HG03095 (cell line): ENCODE measurements around the gene FBXO7.

Source experiments
- ATAC-seq: cut with Tn5 transposase; IDR thresholded peaks from one replicate; pipeline ENCODE4 v1.9.1; 2021; ENCODE audit warnings: moderate library complexity; ENCODE audit not compliant: unreplicated experiment

Gene FBXO7

DNA sequence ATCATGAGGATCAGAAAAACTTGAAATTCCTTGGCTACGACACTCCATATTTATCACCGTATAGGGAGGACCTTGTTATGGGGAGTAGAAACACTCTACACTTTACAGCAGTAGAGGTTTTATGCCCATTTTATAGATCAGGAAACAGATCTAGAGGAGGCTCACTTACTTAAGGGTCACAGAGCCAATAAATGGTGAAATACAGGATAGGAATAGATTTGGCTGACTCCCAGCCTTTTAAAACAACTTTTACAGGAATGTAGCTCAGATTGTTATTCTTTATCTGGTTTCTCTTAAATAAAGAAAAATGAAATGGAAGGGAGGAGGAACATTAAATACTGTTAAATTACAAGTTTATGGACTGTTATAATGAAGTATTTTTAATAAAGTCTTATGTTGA is 14.8 kb downstream of the FBXO7 start:
- no peak for ATAC-seq

DNA sequence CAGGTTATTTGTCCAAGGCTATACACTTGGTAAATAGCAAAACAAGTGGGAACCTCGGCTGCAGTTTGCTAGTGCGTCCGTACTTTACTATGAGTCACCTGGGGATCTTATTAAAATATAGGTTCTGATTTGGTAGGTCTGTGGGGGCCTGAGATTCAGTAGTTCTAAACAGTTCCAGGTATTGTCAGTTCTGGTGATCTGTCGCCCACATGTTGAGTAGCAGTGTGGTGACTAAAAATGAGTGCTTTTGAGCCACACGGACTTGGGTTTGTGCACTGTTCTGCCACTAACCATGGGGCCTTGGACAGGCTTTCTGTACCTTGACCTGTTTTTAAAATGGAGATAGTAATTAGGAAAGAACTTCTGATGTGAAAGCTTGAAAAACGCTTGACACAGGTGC is 15.7 kb downstream of the FBXO7 start:
- ATAC-seq: no peak

DNA sequence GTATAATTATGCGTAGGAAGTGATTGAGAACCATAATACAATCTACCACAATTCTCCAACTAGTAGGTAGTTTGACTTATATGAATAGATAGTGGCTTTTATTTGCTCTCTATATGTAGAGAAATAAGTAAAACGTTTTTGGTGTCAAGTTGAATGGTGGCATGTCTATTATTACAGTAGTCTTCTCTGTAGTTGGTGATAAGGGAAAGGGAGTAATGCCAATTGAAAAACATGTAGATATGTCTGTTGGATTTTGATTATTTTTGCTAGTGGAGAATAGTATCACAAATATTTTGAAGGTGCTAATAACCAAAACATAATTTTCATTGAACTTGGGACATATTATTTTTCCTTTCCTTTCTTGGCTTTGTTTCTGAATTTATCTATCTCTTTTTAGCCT is 17.5 kb downstream of the FBXO7 start:
- no peak for ATAC-seq

DNA sequence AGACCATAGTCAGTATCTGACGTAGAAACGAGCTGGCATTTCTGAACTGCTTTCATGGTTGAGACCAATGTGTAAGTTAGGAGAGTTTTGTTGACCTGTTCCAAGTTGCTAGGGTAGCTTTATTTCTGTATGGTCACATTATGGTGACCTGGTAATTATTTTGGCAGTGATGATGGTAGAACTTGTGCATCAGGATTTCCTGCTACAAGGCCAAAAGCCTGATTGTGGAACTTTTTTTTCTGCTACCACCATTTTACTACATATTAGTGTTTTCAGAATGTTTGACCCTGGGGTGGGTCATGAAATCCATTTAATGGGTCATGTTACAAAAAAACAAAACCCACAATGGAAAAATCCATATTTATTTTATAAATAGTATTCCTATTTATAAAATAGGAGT is 18.9 kb downstream of the FBXO7 start:
- ATAC-seq: no peak

DNA sequence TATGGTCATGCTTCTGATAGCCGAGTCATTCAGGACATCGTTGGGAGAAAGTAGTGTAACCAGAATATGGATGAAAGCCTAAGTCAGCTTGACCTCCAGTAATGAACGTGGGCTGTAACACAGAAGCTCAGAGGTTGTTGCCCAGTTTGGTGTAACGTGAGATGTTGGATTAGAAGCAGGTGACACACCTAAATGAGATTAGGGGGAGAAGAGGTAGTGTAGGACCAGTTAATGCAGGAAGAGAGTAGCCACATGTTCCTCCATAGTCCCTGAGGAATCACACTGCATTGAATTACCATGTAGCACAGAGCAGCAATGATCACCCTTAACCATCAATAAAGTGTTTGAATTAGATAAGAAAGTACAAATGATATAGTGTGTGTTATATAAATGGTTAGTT is 20.4 kb downstream of the FBXO7 start:
- ATAC-seq: no peak

DNA sequence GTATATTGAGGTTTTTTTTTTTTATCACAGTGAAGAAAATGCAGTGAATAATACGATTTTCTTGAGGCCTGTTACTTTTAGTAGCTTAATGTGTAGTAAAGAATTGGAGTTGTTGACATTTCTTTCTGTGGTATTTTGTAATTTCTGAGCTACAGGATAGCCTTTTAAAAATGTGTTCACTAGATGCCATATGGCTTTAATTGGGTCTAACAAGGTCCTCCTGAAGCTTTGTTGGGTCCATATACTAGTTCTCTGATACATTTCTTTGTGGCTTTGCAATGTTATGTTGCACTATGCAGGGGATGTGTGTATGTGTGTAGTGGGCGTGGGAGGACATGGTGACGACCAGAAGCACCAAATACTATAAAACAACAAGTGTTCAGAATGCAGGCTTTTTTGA is 25.1 kb downstream of the FBXO7 start:
- no peak for ATAC-seq

DNA sequence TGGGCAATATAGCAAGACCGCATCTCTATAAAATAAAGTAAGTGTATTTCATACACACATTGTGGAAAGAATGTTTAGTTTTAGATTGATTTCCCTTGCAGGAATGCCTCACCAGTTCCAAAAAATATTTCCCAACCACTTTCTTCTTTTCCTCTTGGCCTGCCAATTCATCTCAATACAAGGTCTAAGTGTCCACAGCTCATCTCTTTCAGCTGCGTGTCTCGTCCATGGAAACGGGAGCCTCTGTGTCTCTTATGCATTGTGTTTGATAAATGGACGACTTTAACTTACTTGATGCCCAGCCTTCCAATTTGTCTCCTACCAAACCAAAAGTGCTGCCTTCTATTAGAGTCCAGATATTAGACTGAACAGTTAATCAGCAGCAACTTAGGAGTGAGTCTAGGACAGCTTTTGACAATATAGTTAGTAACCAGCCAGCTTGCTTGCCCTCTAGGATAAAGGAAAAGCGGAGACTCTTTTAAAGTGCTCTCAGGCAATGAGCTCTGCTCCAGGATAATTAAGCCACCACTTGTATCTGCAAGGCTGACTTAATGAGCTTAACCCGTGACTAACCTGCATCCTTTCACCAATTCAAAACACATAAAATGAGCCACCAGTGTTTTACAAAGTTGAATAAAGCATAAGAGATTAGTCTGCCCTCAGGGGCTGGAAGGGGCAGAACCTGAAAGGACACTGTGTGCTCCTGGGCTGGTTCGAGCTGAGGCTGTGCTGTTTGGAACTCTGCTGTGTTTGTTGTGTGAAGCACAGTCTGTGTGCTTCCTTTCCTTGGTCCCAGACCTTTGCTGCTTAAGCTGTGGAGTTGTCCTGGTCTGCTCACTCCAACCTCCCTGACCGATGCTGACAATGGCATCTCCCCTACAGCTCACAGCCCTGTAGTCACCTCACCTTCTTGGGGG is 27.5 kb downstream of the FBXO7 start:
- no peak for ATAC-seq

DNA sequence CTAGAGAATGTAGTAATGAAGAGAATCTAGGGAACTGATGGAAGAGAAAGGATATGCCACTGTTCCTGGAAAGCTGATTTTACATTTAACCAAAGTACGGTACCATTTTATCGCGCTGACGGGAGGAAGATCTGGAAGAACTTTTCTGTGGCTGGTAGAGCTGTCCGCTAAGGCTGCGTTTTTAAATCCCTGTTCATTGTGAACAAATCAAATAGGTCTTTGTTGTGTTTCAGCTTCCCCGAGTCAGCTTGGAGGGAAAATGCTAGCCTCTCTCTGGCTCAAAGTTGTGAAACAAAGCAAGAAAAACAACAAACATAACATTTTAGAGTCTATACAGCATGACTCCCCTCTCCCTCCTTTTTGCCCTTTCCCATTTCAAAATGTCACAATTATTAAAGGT is 34.4 kb downstream of the FBXO7 start:
- no peak for ATAC-seq

DNA sequence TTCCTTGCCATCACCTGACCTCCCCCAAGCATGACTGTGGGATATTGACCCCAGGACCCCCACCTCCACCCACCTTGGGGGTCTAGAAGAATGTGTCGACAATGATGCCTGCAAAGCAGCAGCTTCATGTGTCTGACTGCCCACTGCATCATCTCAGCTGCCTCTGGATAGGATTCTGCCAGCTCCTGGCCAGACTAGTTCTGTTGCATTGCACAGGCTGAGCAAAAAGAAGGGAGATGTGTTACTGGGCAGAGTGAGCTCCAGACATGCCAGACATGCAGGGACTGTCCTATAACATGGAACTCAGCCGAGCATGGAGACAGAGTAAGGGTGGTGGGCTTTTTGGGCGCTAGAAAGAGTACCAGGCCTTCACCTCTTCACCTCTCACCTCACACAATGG is 36.7 kb downstream of the FBXO7 start:
- ATAC-seq: no peak

DNA sequence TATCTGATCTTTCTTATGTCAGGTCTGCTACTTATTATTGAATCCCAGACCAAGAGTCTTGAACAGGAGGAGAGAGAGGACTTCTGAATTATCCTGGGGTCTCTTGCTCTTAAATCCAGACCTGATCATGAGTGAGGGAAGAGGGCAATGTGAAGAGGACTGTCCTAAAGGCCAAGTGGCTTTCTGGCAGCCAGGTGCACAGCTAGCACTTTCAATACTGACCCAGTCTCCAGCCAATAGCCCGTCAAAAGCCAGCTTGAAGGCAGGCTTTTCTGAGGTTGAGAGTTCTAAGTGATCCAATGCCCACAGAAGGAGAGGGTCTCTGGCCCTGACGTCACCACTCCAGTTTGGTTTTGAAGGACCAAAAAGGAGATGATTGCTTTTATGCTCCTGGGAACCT is 37.2 kb downstream of the FBXO7 start:
- ATAC-seq: no peak

DNA sequence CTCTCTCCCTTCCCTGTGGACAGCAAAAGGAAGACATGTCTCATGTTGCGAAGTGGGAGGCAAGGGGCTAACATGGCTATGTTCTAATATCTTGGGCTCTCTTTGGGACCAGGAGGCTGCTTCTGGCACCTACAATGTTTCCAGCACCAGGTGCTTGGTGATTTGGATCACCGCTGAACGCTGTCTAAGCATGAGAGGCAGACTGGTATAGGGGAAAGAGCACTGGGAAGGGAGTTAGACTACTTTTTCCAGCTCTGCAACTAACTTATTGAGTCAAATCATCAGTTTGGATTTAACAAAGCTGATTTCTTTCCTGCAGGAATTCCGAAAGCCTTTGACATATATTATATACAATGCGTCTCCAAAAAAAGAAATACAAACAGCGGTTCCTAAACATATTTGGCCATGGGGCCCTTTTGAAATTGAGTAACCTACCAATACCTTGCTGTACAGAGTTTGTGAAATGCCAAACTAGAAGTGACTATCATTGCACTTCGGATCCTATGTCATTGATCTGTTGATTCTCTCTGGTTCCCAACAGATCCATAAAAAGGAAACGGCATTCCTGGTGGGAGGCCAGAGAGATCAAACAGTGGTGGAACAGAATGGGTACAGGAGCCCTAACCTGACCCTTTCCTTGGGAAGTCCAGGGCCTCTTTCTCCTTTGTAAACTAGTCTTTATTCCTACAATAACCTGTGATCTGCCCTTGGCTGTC is 37.8 kb downstream of the FBXO7 start:
- ATAC-seq: no peak

DNA sequence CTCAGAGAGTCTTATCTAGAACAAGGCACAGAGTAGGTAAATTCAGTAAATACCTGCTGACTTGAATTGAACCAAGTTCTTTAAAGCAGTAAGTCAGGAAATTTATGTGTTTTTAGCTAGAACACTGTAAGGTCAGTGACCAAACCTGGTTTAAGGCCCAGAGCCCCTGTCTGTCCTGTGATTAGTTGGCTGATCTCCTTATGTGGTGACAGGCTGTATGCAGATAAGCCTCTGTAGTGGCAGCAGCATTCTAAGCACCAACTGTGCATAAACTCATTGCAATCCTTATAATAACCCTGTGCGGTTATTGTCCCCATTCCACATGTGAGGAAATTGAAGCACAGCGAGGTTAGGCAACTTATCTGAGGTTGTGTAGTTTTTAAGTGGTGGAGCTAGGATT is 40.5 kb downstream of the FBXO7 start:
- no peak for ATAC-seq

DNA sequence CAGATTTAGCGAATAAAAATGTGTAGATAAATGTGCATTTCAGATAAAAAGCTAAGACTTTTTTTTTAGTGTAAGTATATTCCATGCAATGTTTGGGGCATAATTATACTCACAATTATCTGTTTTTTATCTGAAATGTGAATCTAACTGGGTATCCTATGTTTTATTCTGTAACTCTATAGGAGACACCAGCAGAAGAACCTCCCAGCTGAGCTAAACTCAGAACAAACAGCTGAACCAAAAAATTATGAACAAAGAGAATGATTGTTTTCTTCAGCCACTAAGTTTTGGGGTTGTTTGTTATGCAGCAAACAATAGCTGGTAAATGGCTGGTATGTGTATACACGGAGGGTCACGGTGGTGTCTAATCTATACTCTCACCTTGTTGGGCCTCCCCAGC is 42.9 kb downstream of the FBXO7 start:
- ATAC-seq: no peak

DNA sequence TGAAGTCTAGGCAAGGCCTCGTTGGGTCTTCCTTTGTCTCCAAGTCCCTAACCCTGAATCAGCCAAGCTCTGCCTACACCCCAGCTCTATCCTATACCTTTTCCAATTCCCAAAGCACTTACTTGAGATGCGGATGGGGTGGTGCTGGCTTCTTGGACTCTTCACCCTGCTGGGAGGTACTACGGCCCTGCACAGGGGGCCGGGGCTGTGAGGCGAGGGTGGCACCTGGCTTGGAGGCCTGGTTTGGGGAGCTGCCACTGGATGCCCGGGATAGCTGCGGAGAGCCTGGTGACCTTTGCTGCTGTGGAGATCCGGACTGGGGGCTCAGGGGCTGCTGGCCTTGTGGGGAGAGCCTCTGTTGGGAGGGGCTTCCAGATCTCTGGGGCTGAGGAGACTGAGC is 43.3 kb downstream of the FBXO7 start:
- ATAC-seq: no peak

DNA sequence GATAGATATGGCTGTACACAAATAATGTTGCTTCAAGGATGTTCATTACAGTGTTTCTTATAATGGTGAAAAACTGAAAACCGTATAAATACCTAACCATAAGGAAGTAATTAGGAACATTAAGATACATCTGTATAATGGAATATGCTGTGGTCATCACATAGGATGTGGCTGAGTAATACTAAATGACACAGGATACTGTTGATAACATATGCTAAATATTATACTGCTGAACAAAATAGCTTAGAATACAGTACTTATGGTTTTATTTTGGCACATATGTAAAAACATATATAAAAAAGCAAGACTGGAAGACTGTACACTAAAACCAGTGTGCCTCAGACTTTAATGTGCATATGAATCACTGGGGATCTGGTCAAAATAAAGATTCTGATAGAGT is 43.8 kb downstream of the FBXO7 start:
- ATAC-seq: no peak

DNA sequence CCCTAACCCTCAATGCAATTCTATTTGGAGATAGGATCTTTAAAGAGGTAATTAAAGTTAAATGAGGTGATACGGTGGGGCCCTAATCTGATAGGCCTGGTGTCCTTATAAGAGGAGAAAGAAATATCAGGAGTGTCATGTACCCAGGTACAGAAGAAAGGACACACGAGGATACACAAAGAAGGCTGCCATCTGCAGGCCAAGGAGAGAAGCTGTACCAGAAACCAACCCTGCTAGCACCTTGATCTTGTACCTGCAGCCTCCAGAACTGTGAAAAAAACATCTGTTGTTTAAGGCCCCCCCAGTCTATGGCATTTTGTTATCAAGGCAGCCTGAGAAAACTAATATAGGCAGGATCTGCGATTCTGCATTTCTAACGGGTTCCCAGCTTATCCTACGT is 44.2 kb downstream of the FBXO7 start:
- ATAC-seq: no peak

DNA sequence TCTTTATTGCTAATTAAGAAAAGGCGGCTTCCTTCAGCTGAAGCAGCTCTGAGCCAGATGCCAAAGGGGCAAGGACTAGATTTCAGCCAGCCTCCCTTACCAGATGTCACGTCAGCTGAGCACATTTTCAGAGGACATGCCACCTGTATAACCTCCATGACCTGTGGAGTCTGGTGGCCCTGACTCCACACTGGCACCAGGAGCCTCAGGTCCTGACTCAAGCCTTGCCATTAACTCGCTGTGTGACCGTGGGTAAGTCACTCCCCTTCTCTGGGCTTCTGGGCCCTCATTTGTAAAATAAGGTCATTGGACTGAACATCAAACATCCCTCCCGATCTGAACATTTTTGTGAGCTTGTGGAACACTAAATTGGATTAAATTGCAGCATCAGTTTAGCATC is 46.0 kb downstream of the FBXO7 start:
- no peak for ATAC-seq

DNA sequence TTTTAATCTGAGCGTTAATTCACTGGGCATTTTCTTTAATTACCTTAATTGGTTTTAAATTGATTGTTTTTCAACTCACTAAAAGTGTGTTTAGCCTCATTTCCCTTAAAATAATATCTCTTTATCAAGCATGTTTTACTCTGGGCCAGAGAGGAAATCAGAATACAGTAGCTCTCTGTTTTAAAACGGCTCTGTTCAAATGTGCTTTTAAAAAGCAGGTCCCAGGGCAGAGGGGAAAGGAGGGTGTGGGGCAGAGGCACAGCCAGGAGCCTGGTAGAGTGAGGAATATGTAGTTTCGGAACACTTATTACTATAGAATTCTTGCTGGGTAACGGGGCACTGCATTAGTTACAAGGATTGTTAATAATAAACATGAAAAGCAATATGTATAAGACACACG is 47.6 kb downstream of the FBXO7 start:
- ATAC-seq: no peak

DNA sequence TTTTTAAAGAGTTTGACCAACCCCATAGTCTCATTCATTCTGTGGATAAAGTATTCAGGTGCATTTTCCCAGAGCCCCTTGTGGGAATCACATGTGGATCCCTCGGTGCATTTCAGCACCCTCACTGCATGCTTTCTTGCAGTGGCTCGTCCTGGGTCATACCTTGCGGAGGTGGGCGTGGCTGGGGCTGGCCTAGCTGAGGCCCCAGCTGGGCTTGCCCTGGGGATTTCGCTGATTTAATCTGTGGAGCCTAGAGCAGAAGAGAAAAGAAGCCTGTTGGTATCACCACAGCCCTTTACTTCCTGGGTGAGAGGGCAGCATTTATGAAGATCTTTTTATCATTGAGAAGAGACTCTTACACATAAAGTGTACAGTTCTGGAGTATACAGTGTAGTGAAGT is 53.1 kb downstream of the FBXO7 start:
- ATAC-seq: no peak

DNA sequence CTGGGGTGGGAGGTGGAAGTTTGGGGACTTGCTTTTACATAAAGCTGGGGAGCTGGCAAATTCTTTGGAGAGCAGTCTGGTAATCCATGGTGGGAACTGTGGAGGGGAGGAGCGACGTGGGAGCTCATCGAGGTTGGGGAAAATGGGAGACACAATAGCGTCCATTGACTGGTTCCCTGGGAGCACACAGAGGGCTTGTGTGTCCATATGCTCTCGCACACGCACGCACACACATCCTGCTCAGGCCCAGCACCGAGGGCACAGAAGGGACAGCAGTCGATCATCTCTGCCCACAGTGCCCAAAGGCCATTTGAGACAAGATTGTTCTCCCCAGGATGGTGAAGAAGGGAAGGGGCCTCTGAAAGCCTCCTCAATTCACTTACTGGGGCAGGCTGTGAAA is 53.7 kb downstream of the FBXO7 start:
- no peak for ATAC-seq

DNA sequence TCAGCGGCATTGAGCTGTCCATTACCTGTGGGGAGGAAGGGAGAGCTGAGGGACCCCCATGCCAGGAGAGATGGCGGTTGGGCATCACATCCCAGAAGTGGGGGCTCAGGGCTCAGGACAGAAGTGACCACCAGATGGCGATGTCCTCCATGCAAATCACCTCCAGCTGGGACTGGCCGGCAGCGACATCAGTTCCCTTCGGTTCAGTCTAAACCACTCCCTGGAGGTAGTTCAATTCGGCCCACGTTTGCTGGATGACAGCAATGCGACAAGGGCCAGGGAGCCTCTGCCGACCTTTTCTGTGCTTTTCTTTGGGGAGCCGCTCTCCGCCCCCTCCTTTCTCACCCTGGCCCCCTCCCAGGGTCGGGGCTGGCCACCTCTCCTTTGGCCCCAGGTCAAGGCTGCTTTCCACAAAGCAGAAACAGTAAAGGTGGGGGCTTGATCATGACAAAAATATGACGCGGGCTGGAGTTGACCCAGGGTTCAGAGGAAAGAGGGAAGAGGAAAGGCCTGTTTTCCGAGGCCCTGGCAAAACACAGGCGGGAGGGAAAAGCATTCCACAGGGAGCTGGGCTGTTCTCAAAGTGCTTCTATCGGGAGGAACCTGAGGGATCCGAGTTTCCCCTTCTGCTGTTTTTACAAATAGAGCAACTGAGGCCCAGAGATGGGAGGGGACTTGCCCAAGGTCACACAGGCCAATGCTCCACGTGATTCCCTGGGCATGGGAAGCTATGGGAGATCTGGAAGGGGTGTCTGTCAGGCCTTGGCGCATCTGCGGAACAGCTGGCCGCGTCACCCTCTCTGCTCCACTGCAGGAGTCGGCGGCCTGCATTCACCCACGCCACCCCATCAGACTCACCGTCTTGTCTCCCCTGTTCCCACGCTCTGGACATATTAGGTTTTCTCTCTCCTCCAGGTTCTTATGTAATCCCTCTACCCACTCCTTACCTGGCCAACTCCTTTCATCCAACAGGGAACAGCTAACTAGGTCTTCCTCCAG is 54.7 kb downstream of the FBXO7 start:
- ATAC-seq: no peak
